NOMO-1 treated with DMSO at 0.1 percent for 48 hours (cell line): ENCODE data around the gene NLRP6.

Experiments used
- DNase-seq: peaks from one replicate; lab custom pipeline; 2025; ENCODE audit not compliant: unreplicated experiment; lab: John Stamatoyannopoulos, UW

The NLRP6 gene

DNA sequence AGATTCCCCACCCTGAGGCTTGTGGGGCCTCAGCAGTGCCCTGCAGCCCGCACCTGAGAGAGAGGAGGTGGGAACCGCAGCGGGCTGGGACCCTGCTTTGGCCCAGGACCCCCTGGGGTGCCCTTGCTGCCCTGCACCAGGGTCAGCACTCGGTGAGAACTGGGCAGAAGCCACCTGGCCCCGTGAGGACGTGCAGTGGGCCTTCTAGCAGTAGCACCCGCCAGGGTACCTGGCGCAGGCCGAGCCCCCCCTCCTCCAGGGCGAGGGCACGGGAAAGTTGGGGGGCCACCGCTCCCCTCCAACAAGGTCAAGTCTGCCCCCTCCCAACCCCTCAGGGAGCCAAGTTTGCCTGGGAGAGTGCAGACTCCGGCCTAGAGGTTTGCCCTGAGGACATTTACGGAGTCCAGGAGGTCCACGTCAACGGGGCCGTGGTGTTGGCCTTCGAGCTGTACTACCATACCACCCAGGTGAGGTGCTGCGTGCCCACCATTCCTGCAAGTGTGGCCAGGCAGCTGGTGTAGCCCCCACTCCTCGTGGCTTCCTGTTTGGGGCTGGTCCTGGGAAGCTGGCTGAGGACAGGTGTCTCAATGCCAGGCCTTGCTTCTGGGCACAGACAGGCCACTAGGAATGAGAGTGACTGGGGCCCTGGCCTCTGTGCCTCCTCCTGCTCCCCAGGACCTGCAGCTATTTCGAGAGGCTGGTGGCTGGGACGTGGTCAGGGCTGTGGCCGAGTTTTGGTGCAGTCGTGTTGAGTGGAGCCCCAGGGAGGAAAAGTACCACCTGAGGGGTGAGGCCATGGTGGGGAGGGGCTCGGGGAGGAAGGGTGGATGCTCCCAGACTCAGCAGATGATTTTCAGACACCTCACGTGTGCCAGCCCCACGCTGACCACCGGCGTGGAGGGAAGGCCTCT is 14.3 kb downstream of the NLRP6 start:
- DNase-seq, result no peak

DNA sequence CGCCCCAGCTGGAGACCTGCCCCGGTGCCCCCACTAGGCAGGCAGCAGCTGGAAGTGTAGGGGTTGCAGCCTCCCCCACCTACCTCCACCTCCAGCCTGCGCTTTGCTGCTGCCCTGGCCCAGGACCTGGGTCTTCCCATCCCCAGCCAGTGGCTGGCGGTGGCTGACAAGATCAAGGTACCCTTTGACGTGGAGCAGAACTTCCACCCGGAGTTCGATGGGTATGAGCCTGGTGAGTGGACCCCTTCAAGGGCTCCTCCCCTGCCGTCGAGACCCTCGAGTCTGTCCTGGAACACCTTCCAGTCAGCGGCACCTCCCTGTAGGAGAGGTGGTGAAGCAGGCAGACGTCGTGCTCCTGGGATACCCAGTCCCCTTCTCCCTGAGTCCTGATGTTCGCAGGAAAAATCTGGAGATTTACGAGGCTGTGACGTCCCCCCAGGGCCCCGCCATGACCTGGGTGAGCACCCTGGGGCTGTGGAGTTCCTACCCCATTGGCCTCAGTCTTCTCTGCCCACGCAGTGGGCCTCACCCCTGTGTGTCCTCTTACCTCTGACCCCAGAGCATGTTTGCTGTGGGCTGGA is 15.2 kb downstream of the NLRP6 start:
- DNase-seq, result no peak

DNA sequence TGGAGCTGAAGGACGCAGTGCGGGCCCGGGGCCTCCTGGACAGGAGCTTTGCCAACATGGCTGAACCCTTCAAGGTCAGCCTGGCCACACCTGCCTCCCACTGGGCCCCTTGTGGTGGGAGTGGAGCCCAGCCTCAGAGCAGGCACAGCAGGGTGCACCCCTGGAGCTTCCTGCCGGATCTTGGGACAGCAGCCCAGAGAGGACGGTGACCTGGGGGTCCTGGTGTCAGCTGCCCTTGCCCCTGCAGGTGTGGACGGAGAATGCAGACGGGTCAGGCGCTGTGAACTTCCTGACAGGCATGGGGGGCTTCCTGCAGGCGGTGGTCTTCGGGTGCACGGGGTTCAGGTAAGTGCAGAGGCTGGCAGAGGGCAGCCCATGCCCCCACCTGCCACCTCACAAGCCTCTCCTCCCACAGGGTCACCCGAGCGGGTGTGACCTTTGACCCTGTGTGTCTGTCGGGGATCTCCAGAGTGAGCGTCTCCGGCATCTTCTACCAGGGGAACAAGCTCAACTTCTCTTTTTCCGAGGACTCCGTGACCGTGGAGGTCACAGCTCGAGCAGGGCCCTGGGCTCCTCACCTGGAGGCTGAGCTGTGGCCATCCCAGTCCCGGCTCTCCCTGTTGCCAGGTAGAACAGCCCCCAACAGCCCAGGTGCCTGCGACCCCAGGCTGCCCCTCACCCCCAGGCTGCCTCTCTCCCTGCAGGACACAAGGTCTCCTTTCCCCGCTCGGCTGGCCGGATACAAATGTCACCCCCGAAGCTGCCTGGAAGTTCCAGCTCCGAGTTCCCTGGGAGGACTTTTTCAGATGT is 15.8 kb downstream of the NLRP6 start:
- no peak for DNase-seq

DNA sequence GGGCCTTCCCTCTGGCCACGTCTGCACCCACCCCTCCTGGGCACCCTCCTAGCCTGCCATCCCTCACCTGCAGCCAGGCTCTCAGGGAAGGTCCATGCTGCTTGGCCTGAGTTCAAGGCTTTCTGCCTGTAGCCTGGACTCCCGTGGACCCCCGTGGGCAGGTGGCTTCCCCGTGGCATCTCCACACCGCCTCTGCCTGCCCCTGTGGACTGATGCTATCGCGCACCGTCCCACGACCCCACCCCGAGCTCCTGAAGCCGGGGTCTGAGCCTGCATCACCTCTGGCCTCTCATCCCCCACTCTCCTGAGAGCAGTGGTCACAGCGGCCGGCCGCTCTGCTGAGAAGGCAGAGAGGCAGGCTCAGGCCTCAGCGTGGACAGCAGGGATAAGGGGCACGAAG is 16.6 kb downstream of the NLRP6 start:
- no peak for DNase-seq

DNA sequence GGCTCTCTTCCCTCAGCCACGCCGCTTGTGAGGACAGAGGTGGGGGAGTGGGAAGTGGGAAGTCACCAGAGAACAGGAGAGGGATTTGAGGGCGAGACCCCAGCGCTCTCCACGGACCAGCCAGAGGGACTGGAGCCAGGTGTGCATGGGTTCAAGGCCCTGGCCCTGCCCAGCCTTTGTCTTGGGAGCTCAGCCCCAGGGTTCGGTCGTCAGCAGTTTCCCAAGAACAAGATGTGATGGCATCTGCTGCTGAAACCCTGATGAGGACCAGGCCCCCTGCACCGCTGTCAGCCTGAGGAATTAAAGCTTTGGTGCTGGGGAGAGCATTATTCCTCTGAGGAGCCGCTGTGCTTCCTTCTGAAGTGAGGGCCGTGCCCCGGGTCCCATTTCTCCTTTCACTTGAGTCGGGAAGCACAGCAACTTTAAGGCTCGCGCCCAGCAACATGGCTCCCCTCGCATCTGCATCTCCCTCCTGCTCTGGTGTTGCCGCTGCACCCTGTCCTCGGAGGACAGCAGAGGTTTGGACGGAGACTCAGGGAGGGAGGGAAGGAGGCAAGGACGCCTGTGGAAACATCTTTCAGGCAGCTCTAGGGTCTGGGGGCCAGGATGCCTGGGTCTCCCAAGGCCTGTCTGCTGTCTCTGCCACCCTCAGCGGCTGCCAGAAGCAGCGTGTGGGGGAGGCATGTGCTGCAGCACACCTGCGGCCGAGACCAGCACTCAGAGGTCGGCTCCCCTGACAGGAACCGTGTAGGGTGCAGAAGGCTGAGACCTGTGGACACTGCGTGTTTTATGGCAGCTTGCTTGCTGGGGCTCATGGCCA is 17.4 kb downstream of the NLRP6 start:
- no peak for DNase-seq

DNA sequence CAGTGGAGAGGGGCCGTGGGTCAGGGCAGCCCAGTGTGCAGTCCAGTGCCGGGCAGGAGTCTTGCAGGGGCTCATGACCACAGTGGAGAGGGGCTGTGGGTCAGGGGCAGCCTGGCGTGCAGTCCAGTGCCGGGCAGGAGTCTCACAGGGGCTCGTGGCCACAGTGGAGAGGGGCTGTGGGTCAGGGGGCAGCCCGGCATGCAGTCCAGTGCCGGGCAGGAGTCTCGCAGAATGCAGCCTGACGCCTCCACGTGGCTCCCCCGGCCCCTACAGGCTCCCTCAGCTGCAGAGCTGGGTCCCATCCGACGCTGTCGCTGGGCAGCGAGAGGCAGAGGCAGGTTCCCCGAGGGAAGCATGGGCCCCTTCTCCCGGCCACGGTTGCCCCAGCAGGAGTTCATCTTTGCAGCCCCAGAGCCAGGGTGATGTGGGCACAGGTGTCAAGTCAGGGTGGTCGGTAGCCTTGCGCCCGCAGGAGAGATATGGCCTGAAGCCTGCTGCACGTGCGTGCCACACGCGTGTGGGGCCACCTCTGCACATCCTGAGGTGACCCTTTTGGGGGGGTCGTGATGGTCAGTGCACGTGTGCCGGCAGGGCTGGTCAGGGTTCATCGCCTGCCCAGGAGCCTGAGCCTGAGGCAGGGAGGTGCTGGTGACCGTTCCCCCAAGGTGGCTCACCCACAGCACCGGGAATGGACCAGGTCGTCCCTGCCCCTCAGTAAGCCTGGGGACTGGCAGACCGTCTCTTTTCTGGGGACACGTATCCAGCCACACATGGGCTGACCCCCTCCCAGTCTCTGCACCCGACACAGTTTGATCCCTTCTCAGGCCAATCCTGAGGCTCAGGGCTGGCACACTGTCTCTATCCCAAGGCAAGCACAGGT is 18.2 kb downstream of the NLRP6 start:
- DNase-seq, result no peak

DNA sequence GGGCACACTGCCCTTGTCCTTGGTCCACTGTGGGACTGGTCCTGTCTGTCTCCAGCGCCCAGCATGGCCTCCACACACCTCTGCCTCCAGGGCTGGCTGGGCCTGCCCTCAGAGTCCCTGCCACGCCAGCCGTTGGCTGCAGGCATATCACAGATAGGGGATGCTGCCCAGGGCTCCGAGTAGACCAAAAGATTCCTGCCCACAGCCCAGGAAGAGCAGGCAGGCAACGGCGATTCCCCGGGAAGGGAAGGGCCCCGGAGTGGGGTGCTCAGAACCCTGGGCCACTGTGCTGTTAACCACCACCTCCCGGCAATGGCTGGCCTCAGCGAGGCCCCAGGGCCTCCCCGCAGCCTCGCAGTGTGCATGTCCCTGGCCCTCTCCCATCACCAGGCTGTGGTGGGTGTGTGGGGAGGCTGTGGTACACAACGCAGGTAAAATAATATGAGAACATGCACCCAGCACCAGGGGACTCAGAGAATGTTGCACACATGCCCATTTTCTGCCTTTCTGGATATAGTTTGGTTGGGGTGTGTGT is 18.9 kb downstream of the NLRP6 start:
- DNase-seq, result no peak

DNA sequence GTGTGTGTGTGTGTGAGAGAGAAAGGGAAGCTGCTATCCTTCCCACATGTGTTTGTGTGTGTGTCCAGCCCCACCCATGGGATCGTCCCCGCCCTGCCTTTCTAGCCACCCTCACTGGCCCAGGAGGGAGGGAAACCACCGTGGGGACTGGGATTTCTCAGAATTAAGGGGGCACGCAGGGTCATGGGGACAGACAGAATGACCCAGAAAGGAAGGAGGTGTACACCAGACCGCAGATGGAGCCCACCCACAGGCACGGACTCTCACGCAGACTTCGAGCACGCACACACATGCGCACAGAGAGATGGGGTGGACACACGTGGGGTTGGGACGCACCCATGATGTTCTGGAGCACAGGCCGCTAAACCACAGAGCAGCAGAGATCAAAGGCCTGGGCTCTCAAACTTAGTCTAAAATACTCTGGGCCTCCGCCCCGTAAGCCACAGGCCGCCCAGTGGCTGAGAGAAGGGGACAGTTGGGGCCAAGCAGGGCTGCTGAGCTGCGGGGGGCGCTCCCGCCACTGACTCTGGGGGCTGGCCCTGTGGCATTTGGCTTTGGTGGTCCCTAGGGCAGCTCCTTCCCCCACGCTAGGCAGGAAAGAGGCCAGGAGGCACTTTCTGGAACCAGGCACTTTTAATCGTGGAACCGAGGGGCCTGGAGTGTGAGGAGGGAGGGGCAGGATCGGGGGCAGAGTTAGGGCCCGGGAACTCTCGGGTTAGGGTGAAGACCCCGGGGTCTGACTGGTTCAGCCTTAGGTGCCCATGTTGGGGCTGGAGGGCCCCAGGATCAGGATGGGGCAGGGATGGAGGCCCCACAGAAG is 19.6 kb downstream of the NLRP6 start:
- no peak for DNase-seq

DNA sequence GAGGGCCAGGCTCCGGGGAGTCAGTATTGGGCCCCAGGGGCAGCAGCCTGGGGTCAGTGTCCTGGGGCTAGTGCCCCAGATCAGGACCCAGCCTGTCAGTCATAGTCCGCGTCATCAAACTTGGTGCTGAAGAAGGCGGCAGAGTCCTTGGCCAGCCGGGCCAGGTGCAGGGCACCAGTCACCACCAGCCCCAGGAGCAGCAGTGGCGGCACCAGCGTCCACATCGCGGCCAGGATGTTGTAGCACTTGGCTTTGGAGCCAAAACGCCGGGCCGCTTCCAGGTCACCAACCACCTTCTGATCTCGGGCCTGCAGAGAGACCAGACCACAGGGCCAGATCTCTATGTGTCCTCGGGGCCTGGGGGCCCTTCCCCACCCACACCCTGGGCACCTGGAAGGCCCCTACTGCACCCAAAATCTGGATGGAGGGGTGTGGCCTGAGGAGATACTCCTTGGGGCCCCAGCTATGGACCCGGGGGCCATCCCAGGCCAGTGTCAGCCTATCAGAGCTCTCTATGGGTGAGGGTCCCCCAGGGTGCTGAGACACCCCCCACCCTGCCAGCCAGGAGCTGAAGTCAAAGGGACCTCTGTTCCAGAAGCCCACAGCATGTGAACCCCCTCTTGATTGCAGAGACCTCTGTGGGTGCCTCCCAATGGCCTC is 20.3 kb downstream of the NLRP6 start:
- no peak for DNase-seq

DNA sequence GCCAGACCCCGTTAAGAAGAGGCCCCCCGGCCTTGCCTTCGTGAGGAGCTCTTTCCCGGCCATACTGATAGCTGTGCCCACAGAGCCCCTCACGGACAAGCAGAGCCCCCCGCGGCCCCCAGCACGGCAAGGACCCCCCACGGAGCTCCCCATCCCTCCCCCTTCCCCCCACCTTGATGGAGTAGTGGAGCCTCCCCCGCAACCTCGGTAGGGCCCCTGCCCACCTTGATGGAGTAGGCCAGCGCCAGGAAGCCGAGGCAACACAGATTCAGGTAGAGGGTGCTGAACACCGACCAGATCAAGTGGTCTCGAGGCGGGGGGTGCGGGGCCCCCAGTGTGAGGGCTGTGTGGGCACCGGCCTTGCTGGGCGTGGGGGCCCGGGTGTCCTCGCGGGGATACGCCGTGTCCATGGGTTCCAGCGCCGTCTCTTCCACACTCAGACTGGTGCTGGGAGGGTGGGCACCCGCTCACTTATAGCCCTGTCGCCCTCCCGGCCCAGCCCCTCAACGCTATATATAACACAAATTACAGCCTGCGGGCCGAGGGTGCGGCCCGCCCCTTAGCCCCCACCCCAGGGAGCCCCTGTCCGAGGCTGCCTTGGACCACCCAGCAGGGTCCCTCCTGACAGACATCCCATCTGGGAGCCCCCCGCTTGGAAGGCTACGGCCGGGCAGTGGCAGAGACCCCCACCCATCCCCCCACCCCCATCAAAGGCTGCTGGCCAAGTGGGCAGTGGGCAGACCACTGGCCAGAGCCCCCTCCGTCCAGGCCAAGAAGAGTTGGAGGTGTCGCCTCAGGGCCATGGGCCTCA is 21.1 kb downstream of the NLRP6 start, which contains the start of gene IFITM5:
Gene IFITM5 (minus strand): TSS at position 446 of the 811 bp plus-strand sequence. CDS start 36 bp downstream, at position 410.
- DNase-seq, result no peak

DNA sequence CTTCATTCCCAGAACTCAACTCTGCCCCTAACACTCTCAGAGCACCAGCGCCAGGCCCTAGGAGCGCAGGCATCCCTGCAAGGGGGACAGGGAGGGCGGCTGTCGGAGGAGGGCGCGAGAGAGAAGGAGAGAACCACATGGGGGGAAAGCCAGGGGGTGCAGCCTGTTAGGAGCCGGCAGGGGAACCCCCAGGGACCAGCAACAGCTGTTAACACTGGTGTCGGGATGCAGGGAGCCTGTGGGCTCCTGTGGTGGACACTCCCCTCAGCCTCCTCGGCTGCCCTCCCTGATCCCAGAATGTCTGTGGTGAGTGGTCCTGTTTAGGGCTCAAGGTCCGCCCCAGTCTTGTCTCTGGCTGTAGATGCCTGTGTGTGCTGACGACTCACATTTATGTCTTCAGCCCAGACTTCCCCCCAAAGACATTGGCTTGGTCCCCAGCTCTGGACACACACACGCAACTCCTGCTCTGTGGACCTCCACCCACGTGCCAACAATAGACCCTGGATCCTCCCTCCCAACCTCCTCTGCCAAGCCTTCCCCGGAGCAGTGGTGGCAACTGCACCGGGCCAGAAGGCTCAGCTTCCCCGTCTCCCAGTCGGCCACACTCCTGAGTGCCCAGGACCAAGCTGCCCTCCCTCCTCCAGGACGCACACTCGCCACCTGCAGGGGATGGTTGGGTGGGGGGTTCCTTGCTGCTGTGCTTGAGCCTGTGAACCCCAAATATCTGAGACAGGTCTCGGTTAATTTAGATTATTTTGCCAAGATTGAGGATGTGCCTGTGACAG is 21.9 kb downstream of the NLRP6 start:
- DNase-seq, result no peak

DNA sequence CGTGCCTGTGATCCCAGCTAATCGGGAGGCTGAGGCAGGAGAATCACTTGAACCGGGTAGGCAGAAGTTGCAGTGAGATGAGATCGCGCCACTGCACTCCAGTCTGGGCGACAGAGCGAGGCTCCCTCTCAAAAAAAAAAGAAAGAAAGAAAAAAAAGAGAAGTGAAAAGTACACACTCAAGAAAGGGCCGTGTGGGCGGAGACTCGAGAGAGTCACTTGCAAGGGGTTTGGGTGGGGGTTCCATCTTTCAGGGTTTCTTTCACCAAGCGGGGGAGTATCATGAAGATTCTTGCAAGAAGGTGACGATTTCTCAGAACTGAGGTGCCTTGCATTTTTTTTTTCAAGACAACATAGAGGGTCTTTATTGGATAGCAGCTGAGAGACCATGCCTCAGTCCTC is 25.2 kb downstream of the NLRP6 start:
- no peak for DNase-seq

DNA sequence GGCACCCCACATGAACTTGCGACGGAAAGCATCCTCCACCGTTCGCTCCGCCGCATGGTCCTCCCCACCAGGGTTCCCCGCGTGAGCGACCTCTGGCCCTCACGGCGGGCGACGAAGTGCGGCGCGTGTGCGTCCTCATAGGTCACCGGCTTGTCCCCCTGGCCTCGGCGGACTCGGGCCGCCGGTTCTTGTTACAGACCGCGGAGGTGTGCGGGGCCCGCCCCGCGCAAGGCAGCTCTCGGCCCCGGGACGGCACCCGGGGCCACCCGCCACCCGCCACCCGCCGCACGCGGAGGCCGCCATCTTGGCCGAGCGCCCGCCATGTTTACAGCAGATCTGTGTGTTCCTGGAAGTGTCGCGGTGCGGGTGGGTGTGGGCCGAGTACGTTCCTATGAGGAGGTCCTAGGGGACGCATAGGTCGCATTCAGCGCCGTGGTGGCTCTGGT is 25.9 kb downstream of the NLRP6 start:
- DNase-seq, result no peak

DNA sequence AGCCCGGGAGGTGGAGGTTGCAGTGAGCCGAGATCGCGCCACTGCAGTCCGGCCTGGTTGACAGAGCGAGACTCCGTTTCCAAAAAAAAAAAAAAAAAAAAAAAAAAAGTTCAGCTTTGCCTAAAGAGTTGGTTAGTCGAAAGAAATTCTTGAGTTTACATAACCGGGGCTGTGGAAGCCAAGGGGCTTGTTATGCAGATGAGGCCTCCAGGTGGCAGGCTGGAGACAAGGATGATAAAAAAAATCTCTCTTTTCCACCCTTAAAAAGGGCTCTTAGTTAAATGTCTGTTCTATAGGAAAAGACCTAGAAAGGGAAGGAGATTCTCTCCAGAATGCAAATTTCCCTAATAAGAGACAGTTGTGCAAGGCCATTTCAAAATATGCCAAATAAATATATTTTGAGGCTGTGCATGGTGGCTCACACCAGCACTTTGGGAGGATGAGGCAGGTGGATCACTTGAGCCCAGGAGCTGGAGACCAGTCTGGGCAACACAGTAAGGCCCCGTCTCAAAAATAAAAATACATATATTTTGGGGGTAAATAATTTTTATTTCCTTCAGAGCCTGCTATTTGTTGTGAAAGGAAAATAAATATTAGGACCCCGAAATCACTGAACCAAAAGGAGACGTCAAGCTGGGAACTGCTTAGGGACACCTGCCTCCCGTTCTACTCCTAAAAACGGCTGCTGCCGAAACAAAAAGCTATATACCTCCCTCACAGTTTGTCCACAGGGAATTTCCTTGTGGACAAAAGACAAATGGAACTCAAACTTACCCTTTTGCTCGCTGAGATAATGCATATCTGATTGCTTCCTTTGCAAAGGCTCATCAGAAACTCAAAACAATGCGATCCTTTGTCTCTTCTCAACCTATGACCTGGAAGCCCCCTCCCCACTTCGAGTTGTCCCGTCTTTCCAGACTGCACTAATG is 27.0 kb downstream of the NLRP6 start:
- DNase-seq, result peak; percentile 64

DNA sequence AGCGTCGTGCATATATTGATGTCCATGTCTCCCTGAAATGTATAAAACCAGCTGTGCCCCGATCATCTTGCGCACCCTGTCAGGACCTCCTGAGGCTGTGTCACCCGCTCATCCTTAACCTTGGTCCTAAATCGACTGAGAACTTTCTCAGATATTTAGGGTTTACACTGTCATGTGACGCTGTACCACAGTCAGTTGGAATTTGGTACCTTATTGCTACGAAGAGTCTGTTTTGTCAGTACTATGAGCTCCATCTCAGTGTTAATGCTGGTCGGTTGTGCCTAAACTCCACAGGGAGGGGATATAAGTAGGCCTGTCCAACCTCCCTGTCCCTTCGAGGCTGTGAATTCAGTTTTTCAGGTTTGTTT is 27.6 kb downstream of the NLRP6 start:
- no peak for DNase-seq
